ENCODE measurements around the gene SETMAR. TPM values are rescaled to one million over a fixed set of nuclear protein-coding genes. Genes with fewer than 3 reads are reported as not detected.
A peak's percentile ranks its signal among the peaks of the same experiment; 100 is the strongest.

SETMAR gene
- total and polyA plus RNA-seq, 2 donors (not counting 1 experiment from before 2014, with no cell fraction given), result 13.9 to 14.7 TPM

GRCh38 chr3:4359805-4360502 is 56.8 kb downstream of the SETMAR start:
- Histone ChIP-seq H3K9ac (ENCODE audit: insufficient read depth, low read length) (no peak overlapping the region), H2AFZ (ENCODE audit: low read length) (no peak overlapping the region), H4K20me1 (ENCODE audit: control insufficient read depth, extremely low read depth, insufficient read depth, low read length) (no peaks in the 10 kb centered on the region), H3K9me3 (ENCODE audit: control insufficient read depth, insufficient read depth, low read depth, low read length) (no peaks in the 10 kb centered on the region), H3K79me2 (ENCODE audit: control insufficient read depth, insufficient read depth, low read length) (no peaks in the 10 kb centered on the region), H3K27ac (ENCODE audit: insufficient read depth, low read length) (no peak overlapping the region), H3K4me1 (ENCODE audit: control insufficient read depth, extremely low read depth, insufficient read depth, low read length) (peaks cover 4% of the 10 kb centered on the region), H3K36me3 (ENCODE audit: control insufficient read depth, insufficient read depth, low read length) (no peaks in the 10 kb centered on the region), H3K4me2 (ENCODE audit: extremely low read depth, insufficient read depth, low read length) (no peak overlapping the region), H3K4me3 (replicated peaks in 1 of 4; ENCODE audit: control extremely low read depth in 1 of 4, insufficient read depth in 1 of 4, low read depth in 3 of 4, low read length in 4 of 4) (no peak overlapping the region), H3K27me3 (ENCODE audit: control insufficient read depth, insufficient read depth, low read length) (no peaks in the 10 kb centered on the region)
- TF ChIP-seq EZH2 (IDR thresholded peaks at IDR 0.05; ENCODE audit: low read length, missing control alignments) (no peak), CTCF (conservative IDR thresholded peaks at IDR 0.05 in 1 of 2, IDR thresholded peaks at IDR 0.05 in 1 of 2; ENCODE audit: low read depth in 1 of 2, low read length in 2 of 2) (no peak)
- DNase-seq (ENCODE audit: low read depth in 2 of 2), result peak in 1 of 2 donors; percentile 22

GRCh38 chr3:4360817-4361216 is 57.6 kb downstream of the SETMAR start:
- no peak overlapping the region for H3K4me3 ChIP-seq (replicated peaks in 1 of 4; ENCODE audit: control extremely low read depth in 1 of 4, insufficient read depth in 1 of 4, low read depth in 3 of 4, low read length in 4 of 4)
- H3K9me3 ChIP-seq (ENCODE audit: control insufficient read depth, insufficient read depth, low read depth, low read length), result no peaks in the 10 kb centered on the region
- H3K27ac ChIP-seq (ENCODE audit: insufficient read depth, low read length), result no peak overlapping the region
- peaks cover 4% of the 10 kb centered on the region for H3K4me1 ChIP-seq (ENCODE audit: control insufficient read depth, extremely low read depth, insufficient read depth, low read length)
- no peaks in the 10 kb centered on the region for H3K79me2 ChIP-seq (ENCODE audit: control insufficient read depth, insufficient read depth, low read length)
- no peak overlapping the region for H3K9ac ChIP-seq (ENCODE audit: insufficient read depth, low read length)
- TF ChIP-seq EZH2 (IDR thresholded peaks at IDR 0.05; ENCODE audit: low read length, missing control alignments) (no peak), CTCF (conservative IDR thresholded peaks at IDR 0.05 in 1 of 2, IDR thresholded peaks at IDR 0.05 in 1 of 2; ENCODE audit: low read depth in 1 of 2, low read length in 2 of 2) (no peak)
- no peak overlapping the region for H2AFZ ChIP-seq (ENCODE audit: low read length)
- no peak for DNase-seq (ENCODE audit: low read depth in 2 of 2)
- H4K20me1 ChIP-seq (ENCODE audit: control insufficient read depth, extremely low read depth, insufficient read depth, low read length), result no peaks in the 10 kb centered on the region
- H3K4me2 ChIP-seq (ENCODE audit: extremely low read depth, insufficient read depth, low read length), result no peak overlapping the region
- no peaks in the 10 kb centered on the region for H3K36me3 ChIP-seq (ENCODE audit: control insufficient read depth, insufficient read depth, low read length)
- H3K27me3 ChIP-seq (ENCODE audit: control insufficient read depth, insufficient read depth, low read length), result no peaks in the 10 kb centered on the region

- no peak overlapping the region for H3K9ac ChIP-seq (ENCODE audit: insufficient read depth, low read length)
- H3K9me3 ChIP-seq (ENCODE audit: control insufficient read depth, insufficient read depth, low read depth, low read length), result no peaks in the 10 kb centered on the region
- no peak overlapping the region for H3K4me3 ChIP-seq (replicated peaks in 1 of 4; ENCODE audit: control extremely low read depth in 1 of 4, insufficient read depth in 1 of 4, low read depth in 3 of 4, low read length in 4 of 4)
- peaks cover 4% of the 10 kb centered on the region for H3K4me1 ChIP-seq (ENCODE audit: control insufficient read depth, extremely low read depth, insufficient read depth, low read length)
- DNase-seq (ENCODE audit: low read depth in 2 of 2), result no peak
- no peaks in the 10 kb centered on the region for H3K27me3 ChIP-seq (ENCODE audit: control insufficient read depth, insufficient read depth, low read length)
- H4K20me1 ChIP-seq (ENCODE audit: control insufficient read depth, extremely low read depth, insufficient read depth, low read length), result no peaks in the 10 kb centered on the region
- no peak overlapping the region for H3K27ac ChIP-seq (ENCODE audit: insufficient read depth, low read length)
- no peaks in the 10 kb centered on the region for H3K79me2 ChIP-seq (ENCODE audit: control insufficient read depth, insufficient read depth, low read length)
- TF ChIP-seq EZH2 (IDR thresholded peaks at IDR 0.05; ENCODE audit: low read length, missing control alignments) (no peak), CTCF (conservative IDR thresholded peaks at IDR 0.05 in 1 of 2, IDR thresholded peaks at IDR 0.05 in 1 of 2; ENCODE audit: low read depth in 1 of 2, low read length in 2 of 2) (no peak)
- no peak overlapping the region for H3K4me2 ChIP-seq (ENCODE audit: extremely low read depth, insufficient read depth, low read length)
- H2AFZ ChIP-seq (ENCODE audit: low read length), result no peak overlapping the region
- H3K36me3 ChIP-seq (ENCODE audit: control insufficient read depth, insufficient read depth, low read length), result no peaks in the 10 kb centered on the region
These were observed 59.4 kb downstream of the SETMAR start for GRCh38 chr3:4362523-4362922.

Other genes starting within 250 kb of the SETMAR start
- gene SUMF1, start 163.9 kb downstream of the SETMAR start, total RNA-seq, result 50.0 and 54.2 TPM in 2 replicates
- 45.8 and 64.6 TPM in 2 replicates for gene SUMF1, start 163.9 kb downstream of the SETMAR start, polyA plus RNA-seq
- gene ITPR1, start 190.0 kb downstream of the SETMAR start, total RNA-seq, result 48.0 and 87.0 TPM in 2 replicates
- 6.7 and 19.2 TPM in 2 replicates for gene ITPR1, start 190.0 kb downstream of the SETMAR start, polyA plus RNA-seq

Measured in fibroblast of lung (primary cell).